GM18526 (cell line): ENCODE data around the gene MYRF.

Experiments used
- POLR2A ChIP-seq: IDR thresholded peaks from 3 replicates; pipeline ENCODE4 v1.6.1; 2011; ENCODE audit not compliant: insufficient read length; ENCODE audit errors: extremely low read depth

Gene MYRF

DNA sequence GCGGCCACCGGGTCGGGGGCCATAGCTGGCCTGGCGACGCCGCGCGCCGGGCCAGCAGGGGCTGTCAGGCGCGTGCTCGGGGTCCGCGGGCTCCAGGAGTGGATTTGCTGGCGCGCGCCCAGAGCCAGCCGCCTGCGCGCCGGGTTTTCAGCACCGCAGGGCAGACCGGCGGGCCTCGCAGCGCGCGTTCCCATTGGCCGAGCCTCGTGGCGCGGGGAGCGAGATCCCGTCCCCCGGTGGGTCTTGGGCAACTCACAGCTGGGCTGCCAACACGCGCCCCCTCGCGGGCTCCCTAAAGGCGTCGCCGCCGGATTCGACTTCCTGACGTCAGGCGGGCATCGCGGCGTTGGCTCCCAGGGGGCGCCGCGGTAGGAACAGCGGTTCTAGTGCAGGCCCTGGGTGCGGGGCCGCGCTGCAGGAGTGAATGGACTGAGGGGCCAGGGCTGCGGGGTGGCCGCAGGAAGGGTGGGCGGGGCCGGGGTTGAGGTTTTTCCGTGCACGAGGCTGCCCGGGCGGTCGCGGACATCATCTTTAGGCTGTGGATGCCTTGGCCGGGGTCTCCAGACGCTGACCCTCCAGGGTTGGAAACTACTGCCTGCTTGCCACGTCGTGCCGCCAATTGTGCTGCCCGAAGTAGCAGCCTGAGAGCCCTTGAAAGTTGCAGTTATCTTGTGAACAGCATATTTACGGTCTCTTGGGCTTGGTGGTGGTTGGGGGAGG lies 64.5 kb downstream of the MYRF start, which contains the start of gene FADS1:
TSS of gene FADS1 (minus strand) at position 268 of the 720 bp plus-strand sequence. CDS start at position 194, 74 bp downstream.
- peak; percentile 31 for TF ChIP-seq POLR2A

DNA sequence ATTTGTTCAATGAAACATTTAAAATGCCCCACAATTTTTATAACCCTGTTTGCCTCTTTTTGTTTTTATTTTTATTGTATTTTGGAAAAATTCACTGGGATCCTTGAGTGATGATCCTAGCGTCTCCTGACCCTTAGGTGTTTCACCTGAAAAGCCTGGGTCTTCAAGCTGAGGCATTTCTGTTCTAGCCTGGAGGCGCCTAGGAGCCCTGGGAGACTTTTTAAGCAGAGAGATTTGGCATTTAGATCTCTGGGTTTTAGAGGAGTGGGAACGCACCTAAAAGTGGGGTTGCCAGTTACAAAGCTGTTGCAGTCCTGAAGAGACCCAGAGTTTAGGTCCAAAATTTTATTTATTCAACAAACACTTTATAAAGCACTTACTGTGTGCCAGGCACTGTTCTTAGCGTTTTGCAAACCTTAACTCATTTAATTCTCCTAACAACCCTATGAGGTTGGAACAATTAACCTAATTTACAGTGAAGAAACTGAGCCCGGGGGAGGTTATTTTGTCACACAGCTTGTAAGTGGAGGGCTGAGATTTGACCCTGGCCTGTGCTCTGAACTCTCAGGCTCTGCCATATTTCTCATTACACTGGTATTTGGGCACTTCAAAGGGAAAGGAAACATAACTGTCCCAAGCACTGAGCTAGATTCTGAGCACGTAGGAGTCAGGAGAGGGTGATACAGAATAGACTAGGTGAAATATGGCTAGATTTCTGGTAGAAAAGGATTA lies 65.2 kb downstream of the MYRF start:
- TF ChIP-seq POLR2A: no peak

- no peak for TF ChIP-seq POLR2A
Measured at GRCh38 chr11:61820174-61820573, 67.7 kb downstream of the MYRF start.

DNA sequence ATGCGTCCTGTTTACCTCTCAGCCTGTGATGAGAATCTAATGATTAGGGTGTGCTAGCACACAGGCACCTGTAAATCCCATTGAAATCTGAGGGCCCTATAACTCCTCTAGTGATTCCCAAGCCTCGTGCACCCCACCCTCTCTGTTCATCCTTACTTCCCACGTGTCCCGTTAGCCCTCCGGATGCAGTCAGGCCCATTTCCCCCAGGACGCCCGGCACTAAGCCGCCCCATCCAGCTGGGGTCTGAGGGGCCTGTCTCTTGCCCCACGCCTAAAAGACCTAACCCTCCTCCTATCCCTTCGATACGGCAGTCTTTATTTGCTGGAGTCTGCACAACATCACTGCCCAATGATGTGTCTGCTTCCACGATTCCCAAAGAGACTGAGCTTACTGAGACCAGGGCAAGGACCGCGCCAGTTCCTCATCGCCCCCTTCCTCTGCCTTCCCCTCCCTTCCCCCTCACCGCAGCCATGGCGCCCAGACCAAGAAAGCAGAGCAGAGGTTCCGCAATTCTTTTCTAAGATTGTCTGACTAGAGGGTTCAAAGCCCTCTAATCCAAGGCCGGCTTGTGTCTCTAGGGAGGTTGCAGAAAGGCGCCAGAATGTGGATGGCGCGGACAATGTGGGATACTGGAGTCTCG lies 74.6 kb downstream of the MYRF start:
- no peak for TF ChIP-seq POLR2A

- peak; percentile 79 for TF ChIP-seq POLR2A
Measured at GRCh38 chr11:61827571-61828378, 75.3 kb downstream of the MYRF start, which contains the start of gene FADS2. Gene FADS2 (plus strand): TSS chr11:61828300. CDS start chr11:61828391, 91 bp downstream.

DNA sequence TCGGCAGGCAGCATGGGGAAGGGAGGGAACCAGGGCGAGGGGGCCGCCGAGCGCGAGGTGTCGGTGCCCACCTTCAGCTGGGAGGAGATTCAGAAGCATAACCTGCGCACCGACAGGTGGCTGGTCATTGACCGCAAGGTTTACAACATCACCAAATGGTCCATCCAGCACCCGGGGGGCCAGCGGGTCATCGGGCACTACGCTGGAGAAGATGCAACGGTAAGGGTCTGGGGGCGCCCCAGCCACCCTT lies 75.9 kb downstream of the MYRF start:
- TF ChIP-seq POLR2A: no peak

GRCh38 chr11:61828629-61829407 lies 76.4 kb downstream of the MYRF start:
- TF ChIP-seq POLR2A: peak; percentile 56

- peak; percentile 28 for TF ChIP-seq POLR2A
Measured at GRCh38 chr11:61829806-61830205, 77.4 kb downstream of the MYRF start.

DNA sequence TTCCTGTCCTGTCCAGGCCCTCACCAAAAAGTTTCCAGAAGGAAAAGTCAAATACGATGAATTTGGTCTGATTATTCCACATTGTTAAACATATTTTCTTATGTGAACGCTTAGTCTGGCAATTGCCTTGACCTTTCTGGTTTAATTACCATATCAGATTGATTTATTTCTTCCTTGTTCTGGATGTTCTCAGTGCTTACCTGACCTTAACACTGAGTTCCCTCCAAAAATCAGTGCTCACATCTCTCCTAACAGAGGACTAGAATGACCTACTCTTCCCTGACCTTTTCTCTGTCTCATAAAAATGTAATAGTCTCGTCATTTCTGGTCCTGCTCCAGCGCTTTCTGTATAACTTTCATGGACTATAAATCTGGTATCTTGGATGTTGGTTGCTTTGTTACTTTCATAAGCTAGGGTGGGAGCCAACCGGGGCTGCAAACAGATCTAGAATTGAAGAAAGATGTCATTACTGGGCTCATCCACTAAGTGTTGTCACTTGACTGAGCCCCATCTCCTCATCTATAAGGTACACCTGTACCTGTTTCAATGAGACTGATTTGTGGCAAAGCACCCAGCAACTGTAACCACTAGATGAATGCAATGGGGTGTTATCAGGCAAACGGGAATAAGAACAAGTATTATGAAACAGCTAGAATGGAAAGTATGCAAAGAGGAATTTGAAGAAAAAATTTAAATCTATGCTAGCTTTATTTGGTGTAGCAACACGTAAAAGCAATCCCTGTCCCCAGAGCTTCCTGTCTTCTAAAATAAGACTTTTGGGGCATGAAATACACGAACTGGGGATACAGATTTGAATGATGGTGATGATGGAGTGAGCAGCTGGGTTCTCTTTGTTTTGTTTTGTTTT lies 78.0 kb downstream of the MYRF start:
- no peak for TF ChIP-seq POLR2A

DNA sequence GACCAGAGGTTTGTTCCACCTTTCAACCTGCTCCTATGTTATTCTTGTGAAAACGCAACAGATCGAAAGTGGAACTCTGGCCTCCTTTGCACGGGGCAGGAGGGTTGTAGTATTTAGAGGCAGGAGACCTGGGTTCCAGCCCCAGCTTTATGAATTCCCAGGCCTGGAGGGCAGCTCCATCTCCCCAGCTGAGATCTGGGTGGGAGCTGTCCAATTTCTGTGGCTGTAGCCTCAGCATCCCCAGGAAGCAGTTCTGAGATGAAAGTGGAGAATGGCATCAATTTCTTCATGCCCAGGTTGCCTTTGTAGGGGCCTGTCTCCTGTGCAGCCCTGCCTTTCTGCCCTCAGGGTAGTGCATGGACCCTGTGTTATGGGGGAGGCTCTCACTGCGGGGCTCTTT lies 79.8 kb downstream of the MYRF start:
- TF ChIP-seq POLR2A: no peak

GRCh38 chr11:61832754-61833153 lies 80.3 kb downstream of the MYRF start:
- TF ChIP-seq POLR2A: no peak

GRCh38 chr11:61833471-61833870 lies 81.0 kb downstream of the MYRF start:
- no peak for TF ChIP-seq POLR2A

- no peak for TF ChIP-seq POLR2A
Measured at GRCh38 chr11:61833926-61834277, 81.5 kb downstream of the MYRF start.
